ENCODE measurements around the gene FAM81A.

DNA sequence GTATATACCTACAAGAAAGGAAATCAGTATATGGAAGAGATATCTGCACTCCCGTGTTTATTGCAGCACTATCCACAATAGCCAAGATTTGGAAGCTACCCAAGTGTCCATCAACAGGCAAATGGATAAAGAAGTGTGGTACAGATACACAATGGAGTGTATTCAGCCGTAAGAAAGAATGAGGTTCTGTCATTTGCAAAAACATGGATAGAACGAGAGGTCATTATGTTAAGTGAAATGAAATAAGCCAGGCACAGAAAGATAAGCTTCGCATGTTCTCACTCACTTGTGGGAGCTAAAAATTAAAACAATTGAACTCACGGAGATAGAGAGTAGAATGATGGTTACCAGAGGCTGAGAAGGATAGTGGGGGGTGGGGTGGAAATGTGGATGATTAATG is 53.1 kb downstream of the FAM81A start:
- no peak for TF ChIP-seq EP300 (IDR thresholded peaks at IDR 0.05; ENCODE audit: low read depth)
- TF ChIP-seq, protein P1, sequence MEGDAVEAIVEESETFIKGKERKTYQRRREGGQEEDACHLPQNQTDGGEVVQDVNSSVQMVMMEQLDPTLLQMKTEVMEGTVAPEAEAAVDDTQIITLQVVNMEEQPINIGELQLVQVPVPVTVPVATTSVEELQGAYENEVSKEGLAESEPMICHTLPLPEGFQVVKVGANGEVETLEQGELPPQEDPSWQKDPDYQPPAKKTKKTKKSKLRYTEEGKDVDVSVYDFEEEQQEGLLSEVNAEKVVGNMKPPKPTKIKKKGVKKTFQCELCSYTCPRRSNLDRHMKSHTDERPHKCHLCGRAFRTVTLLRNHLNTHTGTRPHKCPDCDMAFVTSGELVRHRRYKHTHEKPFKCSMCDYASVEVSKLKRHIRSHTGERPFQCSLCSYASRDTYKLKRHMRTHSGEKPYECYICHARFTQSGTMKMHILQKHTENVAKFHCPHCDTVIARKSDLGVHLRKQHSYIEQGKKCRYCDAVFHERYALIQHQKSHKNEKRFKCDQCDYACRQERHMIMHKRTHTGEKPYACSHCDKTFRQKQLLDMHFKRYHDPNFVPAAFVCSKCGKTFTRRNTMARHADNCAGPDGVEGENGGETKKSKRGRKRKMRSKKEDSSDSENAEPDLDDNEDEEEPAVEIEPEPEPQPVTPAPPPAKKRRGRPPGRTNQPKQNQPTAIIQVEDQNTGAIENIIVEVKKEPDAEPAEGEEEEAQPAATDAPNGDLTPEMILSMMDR (IDR thresholded peaks at IDR 0.05) = no peak

All from transverse colon (tissue), 3 donors.